SK-N-SH (cell line): ENCODE results near the gene C10orf90.

ENCODE experiments used
- CTCF ChIP-seq: fragments of 200-600 bp; sonication (generic); IDR thresholded peaks from 2 replicates; pipeline ENCODE4 v1.6.1; 2017; ENCODE audit warnings: antibody characterized with exemption, mild to moderate bottlenecking, moderate library complexity
- EP300 ChIP-seq, 2 experiments: IDR thresholded peaks; 2 replicates each; pipeline versions ENCODE4 v1.4.0 to v1.6.1; 2012; ENCODE audit warnings: borderline replicate concordance in 1 of 2, low read depth in 1 of 2, low read length in 1 of 2
- EZH2phosphoT487 ChIP-seq: fragments of 200-600 bp; sonication (generic); IDR thresholded peaks from 2 replicates; pipeline ENCODE4 v1.6.1; 2017; ENCODE audit warnings: low read depth, mixed run types, mild to moderate bottlenecking, antibody characterized with exemption, moderate library complexity, borderline replicate concordance
- NFIC ChIP-seq: IDR thresholded peaks from 2 replicates; pipeline ENCODE4 v1.4.0; 2012; ENCODE audit warnings: borderline replicate concordance
- POLR2AphosphoS5 ChIP-seq: IDR thresholded peaks from 2 replicates; pipeline ENCODE4 v1.6.1; 2012; ENCODE audit warnings: low read depth, low read length
- RAD21 ChIP-seq: IDR thresholded peaks from 2 replicates; pipeline ENCODE4 v1.6.1; 2012; ENCODE audit warnings: mild to moderate bottlenecking, low read length
- SIN3A ChIP-seq: IDR thresholded peaks from 2 replicates; pipeline ENCODE4 v1.6.1; 2012; ENCODE audit warnings: low read depth, mild to moderate bottlenecking, low read length, moderate library complexity, borderline replicate concordance

GRCh38 chr10:126433351-126433750 is 237.1 kb downstream of the C10orf90 start:
- TF ChIP-seq CTCF (no peak), EP300 (IDR thresholded peaks at IDR 0.05; ENCODE audit: borderline replicate concordance in 1 of 2, low read depth in 1 of 2, low read length in 1 of 2) (no peak), SIN3A (no peak), POLR2AphosphoS5 (no peak), EZH2phosphoT487 (no peak), RAD21 (no peak), NFIC (no peak)
